ENCODE data around the gene HS2ST1.
"Not testable (repeated sequence)": the region's sequence is repeated elsewhere in the genome, so short reads cannot be mapped to it uniquely, and the experiment has no call there.

Gene HS2ST1

DNA sequence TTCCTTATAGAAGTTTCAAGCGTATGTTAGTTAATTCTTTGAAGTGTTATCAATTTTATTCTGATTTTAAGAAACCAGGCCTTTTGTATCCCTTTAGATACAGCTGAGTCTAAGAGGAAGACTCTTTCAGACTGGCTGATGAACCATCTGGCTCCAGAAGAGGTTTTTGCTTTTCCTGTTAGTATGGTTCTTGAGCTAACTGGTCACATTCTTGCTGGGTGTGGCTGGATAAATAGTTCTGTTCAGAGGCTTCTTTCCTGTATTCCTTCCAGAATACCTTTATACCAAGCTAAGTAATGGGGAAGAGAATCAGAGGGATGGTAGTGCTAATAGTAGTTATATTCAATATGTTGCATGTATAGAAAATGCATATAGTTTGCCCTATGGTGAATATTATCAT, 12.4 kb downstream of the HS2ST1 start:
- DNase-seq, result no peak

DNA sequence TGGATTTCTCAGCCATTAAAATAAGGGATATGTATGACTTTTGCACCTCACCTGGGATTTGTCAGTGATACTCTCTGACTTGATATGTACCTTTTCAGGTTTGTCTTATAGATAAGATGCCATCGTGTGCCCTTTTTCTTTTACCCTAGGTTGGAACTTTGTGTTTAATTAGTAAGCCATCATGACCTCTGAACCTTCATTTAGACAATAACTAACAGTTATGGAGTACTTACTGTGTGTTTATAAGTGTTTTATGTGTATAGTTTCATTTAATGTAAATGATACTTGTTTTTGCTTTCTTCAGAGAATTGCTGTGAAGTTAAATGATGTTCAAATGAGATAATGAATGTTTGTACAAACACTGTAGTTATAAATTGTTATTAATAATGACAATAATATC, 14.4 kb downstream of the HS2ST1 start:
- DNase-seq, result no peak

DNA sequence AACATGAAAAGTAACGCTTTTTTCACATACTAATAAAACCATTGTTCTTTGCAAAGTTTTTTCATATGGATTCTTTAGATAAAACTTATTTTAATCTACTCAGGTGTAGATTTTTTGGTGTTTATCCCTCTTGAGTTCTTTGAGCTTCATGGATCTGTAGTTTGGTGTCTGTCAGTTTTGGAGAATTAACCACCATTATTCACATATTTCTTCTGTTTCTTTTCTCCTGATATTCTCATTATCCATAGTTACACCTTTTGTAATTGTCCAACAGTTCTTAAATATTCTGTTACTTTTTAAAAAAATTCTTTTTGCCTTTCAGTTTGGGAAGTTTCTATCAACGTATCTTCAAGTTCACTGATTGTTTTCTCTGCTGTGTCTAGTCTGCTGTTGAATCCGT, 18.6 kb downstream of the HS2ST1 start:
- no peak for DNase-seq

DNA sequence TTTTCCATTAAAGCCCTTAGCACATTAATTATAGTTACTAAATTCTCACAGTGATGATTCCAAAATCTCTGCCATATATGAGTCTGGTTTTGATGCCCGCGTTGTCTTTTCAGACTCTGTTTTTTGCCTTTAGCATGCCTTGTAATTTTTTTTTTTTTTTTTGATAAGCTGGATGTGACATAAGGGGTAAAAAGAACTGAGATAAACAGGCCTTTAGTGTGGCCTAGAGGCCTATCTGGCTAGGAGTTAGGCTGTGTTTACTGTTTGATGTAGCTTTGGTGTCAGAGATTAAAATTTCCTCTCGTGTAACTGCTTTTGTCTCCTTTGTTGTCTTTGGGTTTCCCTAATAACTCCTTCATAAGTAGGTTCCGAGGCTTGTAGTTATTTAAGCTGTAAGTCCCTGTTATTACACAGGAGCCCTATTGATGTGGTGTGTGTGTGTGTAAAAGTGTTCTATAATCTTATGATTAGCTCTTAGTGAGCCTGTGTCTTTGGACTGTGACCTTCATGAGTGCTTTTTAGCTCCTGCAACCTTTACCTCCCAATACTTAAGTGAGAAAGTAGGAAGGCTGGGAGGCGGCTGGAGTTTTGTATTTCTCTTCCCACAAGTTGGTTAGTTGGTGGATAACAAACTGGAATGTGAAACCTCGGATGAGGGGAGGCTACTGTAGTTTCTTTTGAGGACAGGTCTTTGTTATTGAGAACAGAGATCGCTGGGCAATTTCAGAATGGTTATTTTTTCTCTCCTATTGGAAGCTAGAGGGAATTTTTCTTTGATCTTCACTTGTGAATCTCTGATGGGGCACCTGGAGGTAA, 19.3 kb downstream of the HS2ST1 start:
- no peak for DNase-seq

DNA sequence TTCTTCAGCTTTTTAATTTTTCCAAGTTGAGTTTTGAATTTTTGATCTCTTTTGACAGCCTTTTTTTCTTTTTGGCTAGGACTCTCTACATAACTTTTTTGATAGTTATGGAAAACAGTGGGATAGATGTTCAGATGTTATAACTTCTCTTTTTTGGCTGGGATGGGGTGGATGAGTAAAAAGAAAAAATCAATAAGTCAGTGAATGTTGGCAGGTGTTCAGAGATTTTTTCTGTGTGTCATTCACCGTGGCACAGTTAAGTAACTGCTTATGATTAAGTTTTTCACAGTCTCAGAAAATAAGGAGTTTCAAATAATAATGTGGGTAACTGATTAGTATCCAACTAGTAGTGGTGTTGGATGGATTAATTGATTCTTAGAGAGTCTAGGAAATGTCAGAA, 24.0 kb downstream of the HS2ST1 start:
- no peak for DNase-seq

DNA sequence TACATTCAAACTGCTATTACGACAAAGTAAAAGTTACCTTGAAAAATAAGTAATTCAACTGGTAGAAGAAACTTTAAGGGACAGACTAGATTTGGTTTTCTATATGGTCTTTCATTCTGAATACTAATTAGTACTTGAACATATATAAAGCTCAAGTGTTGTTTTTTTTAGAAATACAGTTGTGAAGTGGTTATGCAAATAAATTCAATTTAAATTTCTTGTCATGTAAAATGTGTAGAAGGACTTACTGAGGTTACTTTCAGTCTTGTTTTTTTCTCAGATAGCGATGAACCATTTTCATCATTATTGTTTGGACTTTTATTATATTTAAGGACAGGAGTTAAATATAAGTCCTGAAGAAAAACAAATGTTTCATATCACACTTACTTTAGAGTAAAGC, 24.4 kb downstream of the HS2ST1 start:
- no peak for DNase-seq

DNA sequence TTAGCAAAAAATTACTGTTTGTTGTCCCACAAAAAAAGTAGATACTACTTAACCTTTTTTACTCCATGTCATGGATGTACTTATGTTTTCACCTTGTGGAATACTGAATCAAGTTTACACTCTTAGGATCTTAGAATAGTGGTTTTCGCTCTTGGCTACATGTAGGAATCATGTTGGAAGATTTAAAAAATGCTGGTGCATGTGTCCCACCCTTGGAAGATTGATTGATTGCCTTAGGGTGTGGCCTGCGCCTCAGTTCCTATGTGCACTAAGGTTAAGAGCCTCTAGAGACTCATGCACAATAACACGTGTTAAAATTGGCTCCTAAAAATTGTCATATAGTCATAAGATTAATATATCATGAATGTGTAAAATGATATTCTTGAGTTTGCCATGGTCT, 25.0 kb downstream of the HS2ST1 start:
- no peak for DNase-seq

DNA sequence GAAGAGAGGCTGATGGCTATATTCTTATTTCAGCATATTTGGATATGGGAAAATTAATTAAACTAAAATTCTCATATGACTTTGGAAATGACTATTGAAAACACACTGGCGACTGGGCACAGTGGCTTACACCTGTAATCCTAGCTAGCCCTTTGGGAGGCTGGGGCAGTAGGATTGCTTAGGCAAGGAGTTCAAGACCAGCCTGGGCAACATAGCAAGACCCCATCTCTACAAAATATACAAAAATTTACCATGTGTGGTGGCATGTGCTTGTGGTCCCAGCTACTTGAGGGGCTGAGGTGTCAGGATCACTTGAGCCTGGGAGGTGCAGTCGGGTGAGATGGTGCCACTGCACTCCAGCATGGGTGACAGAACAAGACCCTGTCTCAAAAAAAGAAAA, 26.2 kb downstream of the HS2ST1 start:
- no peak for DNase-seq

DNA sequence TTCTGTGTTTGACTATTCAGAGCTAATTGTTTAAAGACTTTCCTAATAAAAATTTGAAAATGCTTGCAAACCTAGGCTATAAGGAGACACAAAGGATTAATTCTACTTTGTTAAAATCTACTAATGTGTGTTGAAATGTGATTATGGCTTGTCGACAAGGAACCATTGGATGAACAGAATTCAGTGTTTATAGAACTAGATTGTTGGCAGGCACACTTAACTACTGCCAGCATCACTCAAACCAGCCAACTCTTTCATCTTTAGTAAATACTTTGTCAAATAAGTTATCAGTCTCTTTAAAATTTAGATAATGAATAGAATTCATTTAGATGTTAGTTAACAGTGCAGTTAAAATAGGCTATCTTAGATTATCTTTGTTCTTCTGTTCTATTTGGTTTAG, 27.6 kb downstream of the HS2ST1 start:
- no peak for DNase-seq

DNA sequence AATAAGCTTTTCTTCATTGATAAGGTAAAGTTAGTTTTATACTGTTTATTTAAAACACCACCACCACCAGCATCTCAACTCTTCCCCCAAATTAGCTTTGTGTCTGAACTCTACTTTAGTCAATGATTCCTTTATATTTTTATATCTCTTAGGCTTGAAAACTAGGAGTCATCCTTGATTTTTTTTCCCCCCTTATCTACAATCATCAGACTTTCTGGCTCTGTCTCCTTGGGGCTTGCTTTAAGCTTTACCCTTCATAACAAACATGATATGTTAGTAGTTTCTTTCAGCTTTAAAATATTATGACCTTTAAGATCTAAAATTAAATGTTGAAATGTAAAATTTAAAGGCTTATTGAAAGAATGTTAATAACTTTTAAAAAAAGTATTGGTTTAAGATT, 28.3 kb downstream of the HS2ST1 start:
- no peak for DNase-seq

DNA sequence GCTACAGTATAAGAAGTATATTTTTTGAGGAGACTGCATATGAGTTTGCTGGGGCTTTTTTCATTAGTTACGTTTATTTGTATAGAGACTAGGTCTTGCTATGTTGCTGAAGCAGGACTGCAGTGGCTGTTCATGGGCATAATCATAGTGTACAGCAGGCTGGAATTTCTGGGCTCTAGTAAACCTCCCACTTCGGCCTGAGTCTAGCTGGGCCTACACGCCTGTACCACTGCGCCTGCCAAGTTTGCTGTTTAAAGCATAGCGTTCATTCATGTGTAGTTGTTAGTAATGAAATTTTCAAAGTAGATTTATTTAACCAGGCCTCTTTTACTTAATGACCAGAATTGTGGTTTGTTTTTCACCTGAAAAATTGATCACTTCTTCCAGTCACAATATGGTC, 33.8 kb downstream of the HS2ST1 start:
- no peak for DNase-seq

DNA sequence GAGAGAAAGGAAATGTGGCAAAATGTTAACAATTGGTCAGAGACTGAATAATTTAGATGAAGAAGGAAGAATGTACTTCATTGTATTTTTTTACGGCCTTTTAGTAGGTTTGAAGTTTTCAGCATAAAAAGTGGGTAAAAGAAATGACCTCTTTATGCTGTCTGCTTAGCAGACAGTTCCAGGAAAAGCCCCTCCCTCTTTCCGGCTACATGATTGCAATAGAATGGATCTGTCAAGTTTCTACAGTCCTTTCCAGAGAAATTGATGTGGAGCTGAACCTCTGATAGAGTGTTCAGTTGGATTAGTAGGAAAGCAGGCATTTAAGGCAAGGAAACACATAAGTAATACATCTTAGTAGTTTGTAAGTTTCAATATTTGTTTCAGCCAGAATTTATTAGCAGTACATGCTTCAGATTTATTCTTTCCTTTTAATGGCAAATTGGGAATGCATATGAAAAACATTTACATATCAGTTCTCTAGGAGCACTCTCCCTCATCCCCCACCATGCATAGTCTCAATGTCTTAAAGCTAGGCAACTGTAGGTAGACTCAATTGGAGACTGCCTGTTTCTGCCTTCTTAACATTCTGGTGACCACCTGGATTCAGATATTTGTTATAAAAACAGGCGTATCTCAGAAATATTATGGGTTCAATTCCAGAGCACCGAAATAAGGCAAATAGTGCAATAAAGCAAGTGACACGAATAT, 36.4 kb downstream of the HS2ST1 start:
- DNase-seq, result no peak

DNA sequence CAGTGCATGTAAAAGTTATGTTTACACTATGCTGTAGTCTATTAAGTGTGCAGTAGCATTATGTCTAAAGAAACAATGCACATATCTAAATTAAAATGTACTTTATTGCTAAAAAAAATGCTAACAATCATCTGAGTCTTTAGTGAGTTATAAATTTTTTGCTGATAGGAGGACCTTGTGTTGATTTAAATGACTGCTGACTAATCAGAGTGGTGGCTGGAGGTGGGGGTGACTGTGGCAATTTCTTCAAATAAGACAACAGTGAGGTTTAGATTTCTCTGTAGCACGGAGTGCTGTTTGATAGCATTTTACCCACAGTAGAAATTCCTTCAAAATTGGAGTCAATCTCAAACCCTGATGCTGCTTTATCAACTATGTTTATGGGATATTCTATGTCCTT, 37.0 kb downstream of the HS2ST1 start:
- DNase-seq, result no peak

DNA sequence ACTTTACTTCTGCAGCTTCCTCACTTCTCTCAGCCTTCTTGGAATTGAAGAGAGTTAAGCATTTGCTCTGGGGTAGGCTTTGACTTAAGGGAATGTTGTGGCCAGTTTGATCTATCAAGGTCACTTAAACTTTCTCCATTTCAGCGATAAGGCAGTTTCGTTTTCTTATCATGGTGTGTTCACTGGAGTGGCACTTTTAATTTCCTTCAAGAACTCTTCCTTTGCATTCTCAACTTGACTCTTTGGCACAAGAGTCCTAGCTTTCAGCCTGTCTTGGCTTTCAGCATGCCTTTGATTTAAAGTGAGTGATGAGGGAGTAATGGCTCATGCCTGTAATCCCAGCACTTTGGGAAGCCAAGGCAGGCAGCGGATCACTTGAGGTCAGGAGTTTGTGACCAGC, 38.7 kb downstream of the HS2ST1 start:
- DNase-seq, result no peak

DNA sequence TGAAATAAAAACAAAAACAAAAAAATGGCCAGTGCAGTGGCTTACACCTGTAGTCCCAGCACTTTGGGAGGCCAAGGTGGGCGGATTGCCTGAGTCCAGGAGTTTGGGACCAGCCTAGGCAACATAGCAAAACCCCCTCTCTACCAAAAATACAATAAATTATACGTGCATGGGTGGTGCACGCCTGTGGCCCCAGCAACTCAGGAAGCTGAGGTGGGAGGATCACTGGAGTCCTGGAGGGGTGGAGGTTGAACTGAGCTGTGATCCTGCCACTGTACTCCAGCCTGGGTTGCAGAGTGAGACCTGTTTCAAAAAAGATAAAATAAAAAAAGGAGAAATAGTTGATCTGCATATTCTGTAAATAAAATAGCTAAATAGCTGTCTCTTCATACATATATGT, 41.2 kb downstream of the HS2ST1 start:
- DNase-seq, result no peak

DNA sequence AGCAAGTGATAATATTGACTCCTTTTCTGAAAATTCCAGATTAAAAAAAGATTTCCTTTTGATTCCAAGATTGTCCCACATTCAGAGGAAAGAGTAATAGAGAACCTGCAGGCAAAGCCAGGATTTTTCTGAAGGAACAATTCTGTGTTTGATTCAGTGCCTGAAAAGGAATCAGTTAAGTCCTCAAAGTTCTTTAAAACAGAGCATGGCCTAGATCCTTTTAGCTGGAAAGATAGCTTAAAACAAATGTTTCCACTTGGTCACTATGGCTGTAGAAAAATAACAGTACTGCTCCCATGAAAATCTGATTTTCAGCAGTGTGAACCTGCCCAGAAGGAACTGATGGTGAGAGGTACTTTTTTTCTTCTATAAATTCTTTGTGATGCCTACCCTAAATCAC, 41.8 kb downstream of the HS2ST1 start:
- no peak for DNase-seq

DNA sequence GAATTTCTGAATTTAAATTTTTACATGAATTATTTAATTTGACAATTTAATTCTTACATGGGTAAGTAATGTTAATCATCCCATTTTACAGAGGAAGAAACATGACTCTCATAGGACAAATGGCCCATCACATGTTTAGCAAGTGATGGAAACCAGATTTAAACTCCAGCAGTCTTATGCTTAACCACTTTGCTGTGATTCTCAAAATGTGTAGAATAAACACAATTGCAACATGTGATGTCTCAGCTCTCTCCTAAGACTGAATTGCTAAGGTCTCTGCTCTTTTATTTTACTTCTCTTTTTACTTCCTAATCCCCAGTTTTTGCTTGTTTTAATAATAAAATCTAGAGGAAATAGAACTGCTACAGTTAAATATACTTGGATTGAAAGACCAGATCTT, 42.8 kb downstream of the HS2ST1 start:
- no peak for DNase-seq

DNA sequence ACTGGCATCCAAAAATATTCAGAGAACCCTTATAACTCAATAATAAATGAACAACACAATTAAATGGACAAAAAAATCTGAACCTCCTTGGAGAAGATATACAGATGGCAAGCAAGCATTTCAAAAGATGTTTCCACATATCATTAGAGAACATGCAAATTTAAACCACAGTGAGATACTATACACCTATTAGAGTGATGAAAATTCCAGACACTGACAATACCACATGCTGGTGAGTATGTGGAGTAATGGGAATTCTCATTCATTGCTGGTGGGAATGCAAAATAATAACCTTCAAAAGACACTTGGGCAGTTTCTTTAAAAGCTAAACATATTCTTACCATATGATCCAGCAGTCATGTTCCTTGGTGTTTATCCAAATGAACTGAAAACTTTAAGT, 46.1 kb downstream of the HS2ST1 start:
- no peak for DNase-seq

DNA sequence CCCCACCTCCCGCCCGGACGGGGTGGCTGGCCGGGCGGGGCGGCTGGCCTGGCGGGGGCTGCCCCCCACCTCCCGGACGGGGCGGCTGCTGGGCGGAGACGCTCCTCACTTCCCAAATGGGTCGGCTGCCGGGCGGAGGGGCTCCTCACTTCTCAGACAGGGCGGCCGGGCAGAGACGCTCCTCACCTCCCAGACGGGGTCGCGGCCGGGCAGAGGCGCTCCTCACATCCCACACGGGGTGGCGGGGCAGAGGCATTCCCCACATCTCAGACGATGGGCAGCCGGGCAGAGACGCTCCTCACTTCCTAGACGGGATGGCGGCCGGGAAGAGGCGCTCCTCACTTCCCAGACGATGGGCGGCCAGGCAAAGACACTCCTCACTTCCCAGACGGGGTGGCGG, 49.4 kb downstream of the HS2ST1 start:
- DNase-seq, result not testable (repeated sequence)

DNA sequence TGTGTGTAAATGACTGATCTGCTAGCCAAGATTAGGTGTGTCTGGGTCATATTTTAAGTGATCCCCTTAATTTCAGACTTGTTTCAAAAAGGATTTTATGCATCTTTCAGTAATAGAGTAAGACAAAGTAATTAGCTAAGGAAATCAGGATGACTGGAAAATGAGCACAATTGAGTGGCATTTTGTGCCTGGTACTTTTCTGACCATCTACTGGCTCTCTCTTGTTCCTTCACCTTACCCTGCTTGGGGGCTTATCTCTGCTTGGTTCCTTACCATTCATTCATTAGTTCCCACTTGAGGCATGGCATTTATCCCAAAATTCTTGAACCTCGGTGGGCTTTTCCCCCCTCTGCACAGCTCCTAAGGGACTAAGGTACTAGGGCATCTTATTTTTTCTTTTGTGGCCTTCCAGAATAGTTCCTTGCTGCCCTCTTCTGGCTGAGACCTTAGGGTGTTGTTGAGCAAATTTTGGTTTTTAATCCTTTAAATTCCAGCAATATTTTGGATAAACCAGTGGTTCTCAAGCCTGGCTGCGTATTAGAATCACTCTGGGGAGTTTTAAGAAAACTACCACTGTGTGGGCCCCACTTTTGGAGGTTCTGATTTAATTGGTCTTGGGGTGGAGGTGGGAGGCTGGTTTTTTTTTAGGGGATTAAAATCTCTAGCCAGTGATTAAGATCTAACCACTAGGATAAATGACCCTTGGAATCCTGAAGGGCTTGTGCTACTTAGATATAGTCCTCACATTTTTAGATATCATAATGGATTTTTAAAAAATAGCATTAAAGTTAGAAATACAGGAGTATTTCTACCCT, 50.8 kb downstream of the HS2ST1 start:
- peak; percentile 29 for DNase-seq

DNA sequence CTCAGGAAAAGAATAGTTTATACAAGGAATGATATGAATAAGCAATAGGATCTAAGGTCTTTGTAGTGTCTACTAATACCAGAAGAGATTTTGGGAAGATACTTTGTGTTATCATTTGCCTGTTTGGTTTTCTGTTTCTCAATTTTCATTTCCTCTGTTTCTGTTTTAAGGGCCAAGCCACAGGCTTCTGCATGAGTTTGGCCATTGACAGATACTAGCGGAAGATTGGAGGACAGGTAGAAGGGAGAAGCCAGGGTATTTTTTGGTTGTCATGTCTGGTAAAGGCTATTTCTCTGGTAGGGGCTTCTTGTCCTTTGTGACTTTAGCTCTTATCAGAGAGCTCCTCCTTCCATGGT, 51.4 kb downstream of the HS2ST1 start:
- no peak for DNase-seq

DNA sequence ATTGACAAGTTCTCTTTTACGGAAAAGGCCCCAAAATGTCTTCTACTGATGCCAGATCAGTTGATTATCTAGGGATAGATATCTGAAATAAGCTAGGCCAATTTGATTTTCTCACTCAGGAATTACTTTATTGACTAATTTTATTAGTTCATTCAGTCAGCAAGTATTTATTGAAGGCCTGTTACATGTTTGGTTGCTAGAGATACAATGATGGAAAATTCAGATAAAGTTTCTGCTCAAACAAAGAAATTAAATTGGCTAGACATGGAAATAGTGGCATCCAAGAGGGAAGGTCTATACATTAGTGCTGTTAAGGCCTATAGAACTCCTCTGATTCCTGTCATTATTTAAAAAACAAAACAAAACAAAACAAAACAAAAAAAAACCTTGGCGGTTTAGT, 56.5 kb downstream of the HS2ST1 start:
- DNase-seq, result no peak

DNA sequence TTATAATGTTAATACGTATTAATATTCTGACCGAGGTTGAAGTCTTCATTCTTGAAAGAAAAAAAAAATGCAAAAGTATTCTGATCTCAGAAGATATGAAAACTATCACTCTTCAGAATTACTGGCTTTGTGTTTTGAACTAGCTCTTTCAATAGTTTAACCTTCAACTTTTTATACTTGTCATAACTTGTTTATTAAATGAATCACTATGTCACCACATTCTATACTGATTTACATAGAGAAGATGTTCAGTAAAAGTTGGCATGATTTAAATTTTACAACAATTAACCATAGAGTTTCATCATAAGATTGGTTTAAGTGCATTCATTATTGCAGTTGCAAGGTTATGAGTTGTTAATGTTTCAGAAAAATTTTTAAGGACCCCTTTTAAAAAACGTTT, 57.3 kb downstream of the HS2ST1 start:
- DNase-seq, result no peak

DNA sequence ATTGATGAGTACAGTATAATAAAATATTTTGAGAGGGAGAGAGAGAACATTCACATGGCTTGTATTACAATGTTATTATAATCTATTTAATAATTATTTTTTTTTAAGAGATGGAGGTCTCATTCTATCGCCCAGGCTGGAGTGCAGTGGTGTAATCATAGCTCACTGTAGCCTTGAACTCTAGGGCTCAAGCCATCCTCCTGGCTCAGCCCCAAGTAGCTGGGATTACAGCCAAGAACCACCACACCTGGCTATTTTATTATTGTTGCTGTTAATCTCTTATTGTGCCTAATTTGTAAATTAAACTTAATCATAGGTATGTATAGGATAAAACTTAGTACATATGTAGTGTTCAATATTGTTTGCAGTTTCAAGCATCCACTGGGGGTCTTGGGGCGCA, 57.8 kb downstream of the HS2ST1 start:
- no peak for DNase-seq
